ENCODE data around the gene HSP90AB1. TPM values are rescaled to one million over a fixed set of nuclear protein-coding genes. Genes with fewer than 3 reads are reported as not detected.

HSP90AB1 gene
- total RNA-seq = 509 and 527 TPM in 2 replicates
- long read RNA-seq, transcript HSP90AB1-203 (12 exons, 2,572 nt) = major isoform, 4,115 of 4,926 reads
- long read RNA-seq, transcript HSP90AB1-202 (12 exons, 2,674 nt) = minor isoform, 8 of 4,926 reads
- long read RNA-seq, transcript HSP90AB1-201 (12 exons, 2,582 nt) = minor isoform, 30 of 4,926 reads
- long read RNA-seq, partial matches to known transcripts = 724 of 4,926 reads
- long read RNA-seq, other reads (novel, unspliced or antisense) = 45 of 4,926 reads

DNA sequence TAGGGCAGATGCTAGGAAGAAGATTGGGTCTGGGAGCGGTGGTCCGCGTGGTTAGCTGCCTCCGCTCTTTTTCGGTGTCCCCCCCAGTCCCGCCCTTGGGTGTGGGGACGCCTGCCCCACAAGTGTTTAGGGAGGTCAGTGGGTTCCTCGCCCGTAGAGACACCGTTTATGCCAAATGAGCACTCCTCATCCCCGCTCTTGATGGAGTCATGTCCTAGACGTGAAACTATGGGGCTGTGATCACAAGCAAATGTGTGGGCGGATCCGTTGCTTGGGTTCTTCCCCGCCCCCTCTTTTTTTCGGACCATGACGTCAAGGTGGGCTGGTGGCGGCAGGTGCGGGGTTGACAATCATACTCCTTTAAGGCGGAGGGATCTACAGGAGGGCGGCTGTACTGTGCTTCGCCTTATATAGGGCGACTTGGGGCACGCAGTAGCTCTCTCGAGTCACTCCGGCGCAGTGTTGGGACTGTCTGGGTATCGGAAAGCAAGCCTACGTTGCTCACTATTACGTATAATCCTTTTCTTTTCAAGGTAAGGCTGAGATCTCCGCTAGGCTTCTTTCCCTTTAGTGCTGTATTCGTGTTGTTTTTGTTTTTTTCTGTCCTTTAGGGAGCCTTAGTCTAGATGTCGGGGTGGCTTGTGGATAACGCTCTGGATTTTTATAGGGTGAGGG, at the start of gene HSP90AB1:
HSP90AB1 (plus strand) TSS at position 439 of the 675 bp plus-strand sequence. CDS start 1,529 bp downstream, outside the sequence.
- no peaks in the 10 kb centered on the region for H3K9me3 Mint-ChIP-seq (ENCODE audit: unreplicated experiment)
- no peaks in the 10 kb centered on the region for H3K27me3 Mint-ChIP-seq (ENCODE audit: unreplicated experiment)
- peaks cover 32% of the 10 kb centered on the region for H3K36me3 Mint-ChIP-seq (ENCODE audit: unreplicated experiment)
- peak; percentile 96 for DNase-seq (ENCODE audit: extremely low spot score, unreplicated experiment)
- peak within 1 kb of the TSS; percentile 93 for H3K4me3 Mint-ChIP-seq (ENCODE audit: unreplicated experiment)
- H3K27ac Mint-ChIP-seq (ENCODE audit: unreplicated experiment) = peak within 1 kb of the TSS; percentile 96
- TF ChIP-seq, protein P1, sequence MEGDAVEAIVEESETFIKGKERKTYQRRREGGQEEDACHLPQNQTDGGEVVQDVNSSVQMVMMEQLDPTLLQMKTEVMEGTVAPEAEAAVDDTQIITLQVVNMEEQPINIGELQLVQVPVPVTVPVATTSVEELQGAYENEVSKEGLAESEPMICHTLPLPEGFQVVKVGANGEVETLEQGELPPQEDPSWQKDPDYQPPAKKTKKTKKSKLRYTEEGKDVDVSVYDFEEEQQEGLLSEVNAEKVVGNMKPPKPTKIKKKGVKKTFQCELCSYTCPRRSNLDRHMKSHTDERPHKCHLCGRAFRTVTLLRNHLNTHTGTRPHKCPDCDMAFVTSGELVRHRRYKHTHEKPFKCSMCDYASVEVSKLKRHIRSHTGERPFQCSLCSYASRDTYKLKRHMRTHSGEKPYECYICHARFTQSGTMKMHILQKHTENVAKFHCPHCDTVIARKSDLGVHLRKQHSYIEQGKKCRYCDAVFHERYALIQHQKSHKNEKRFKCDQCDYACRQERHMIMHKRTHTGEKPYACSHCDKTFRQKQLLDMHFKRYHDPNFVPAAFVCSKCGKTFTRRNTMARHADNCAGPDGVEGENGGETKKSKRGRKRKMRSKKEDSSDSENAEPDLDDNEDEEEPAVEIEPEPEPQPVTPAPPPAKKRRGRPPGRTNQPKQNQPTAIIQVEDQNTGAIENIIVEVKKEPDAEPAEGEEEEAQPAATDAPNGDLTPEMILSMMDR (IDR thresholded peaks at IDR 0.05) = no peak
- peaks cover 31% of the 10 kb centered on the region for H3K4me1 Mint-ChIP-seq (ENCODE audit: unreplicated experiment)

DNA sequence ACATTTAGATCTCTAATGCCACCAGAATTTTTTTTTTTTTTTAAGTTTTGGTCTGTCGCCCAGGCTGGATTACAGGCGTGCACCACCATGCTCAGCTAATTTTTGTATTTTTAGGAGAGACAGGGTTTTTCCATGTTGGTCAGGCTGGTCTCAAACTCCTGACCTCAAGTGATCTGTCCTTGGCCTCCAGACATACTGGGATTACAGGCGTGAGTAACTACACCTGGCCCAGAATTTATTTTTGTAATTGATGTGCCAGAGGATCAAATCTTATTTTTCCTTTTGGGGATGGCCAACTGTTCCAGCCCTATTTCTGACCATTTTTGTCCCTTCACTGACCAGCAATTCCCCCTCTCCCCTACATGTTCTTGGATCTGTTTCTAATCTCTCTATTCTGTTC, 48.2 kb upstream of the HSP90AB1 start:
- no peak overlapping the region for H3K4me3 Mint-ChIP-seq (ENCODE audit: unreplicated experiment)
- H3K27me3 Mint-ChIP-seq (ENCODE audit: unreplicated experiment) = peaks cover 7% of the 10 kb centered on the region
- H3K9me3 Mint-ChIP-seq (ENCODE audit: unreplicated experiment) = no peaks in the 10 kb centered on the region
- peaks cover 15% of the 10 kb centered on the region for H3K4me1 Mint-ChIP-seq (ENCODE audit: unreplicated experiment)
- DNase-seq (ENCODE audit: extremely low spot score, unreplicated experiment) = no peak
- no peak overlapping the region for H3K27ac Mint-ChIP-seq (ENCODE audit: unreplicated experiment)
- TF ChIP-seq, protein P1 (IDR thresholded peaks at IDR 0.05) = no peak
- H3K36me3 Mint-ChIP-seq (ENCODE audit: unreplicated experiment) = no peaks in the 10 kb centered on the region

DNA sequence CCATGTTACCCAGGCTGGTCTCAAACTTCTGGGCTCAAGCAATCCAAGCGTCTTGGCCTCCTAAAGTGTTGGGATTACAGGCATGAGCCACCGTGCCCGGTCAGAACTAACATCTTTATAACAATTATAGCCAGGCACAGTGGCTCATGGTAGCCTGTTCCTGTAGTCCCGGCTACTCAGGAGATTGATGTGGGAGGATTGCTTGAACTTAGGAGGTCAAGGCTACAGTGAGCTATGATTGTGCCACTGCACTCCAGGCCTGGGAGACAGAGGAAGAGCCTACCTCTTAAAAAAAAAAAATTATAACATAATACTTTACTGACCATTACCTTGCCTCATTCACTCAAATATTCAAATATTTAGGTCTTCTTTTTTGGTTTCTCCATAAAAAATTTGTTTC, 47.0 kb upstream of the HSP90AB1 start:
- Mint-ChIP-seq H3K4me3 (ENCODE audit: unreplicated experiment) (no peak overlapping the region), H3K27ac (ENCODE audit: unreplicated experiment) (no peak overlapping the region), H3K27me3 (ENCODE audit: unreplicated experiment) (peaks cover 2% of the 10 kb centered on the region), H3K4me1 (ENCODE audit: unreplicated experiment) (peaks cover 15% of the 10 kb centered on the region), H3K9me3 (ENCODE audit: unreplicated experiment) (no peaks in the 10 kb centered on the region), H3K36me3 (ENCODE audit: unreplicated experiment) (no peaks in the 10 kb centered on the region)
- TF ChIP-seq, protein P1 (IDR thresholded peaks at IDR 0.05) = no peak
- no peak for DNase-seq (ENCODE audit: extremely low spot score, unreplicated experiment)

DNA sequence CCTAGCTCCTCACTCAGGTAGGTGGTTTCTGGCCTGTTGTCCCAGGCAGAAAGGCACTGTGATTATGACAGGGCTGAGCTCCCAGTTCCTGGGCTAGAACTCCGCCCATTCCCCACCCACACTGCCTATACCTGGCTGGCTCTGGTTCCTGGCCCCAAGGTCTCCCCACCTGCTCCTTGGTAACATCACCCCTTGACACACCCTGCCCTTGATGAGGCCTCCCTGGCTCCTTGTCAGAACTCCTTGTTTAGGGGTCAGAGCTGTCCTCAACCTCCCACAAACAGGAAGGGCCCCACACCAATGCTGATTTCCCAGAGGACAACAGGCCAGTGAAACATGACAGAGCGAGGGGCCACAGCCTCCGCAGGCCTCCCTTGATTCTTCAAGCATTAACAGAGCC, 45.7 kb upstream of the HSP90AB1 start:
- Mint-ChIP-seq H3K36me3 (ENCODE audit: unreplicated experiment) (no peaks in the 10 kb centered on the region), H3K27ac (ENCODE audit: unreplicated experiment) (no peak overlapping the region), H3K4me1 (ENCODE audit: unreplicated experiment) (peaks cover 15% of the 10 kb centered on the region), H3K9me3 (ENCODE audit: unreplicated experiment) (no peaks in the 10 kb centered on the region), H3K27me3 (ENCODE audit: unreplicated experiment) (no peaks in the 10 kb centered on the region), H3K4me3 (ENCODE audit: unreplicated experiment) (no peak overlapping the region)
- TF ChIP-seq, protein P1 (IDR thresholded peaks at IDR 0.05) = no peak
- DNase-seq (ENCODE audit: extremely low spot score, unreplicated experiment) = no peak

GRCh38 chr6:44201638-44202303, 45.1 kb upstream of the HSP90AB1 start:
- Mint-ChIP-seq H3K27ac (ENCODE audit: unreplicated experiment) (no peak overlapping the region), H3K27me3 (ENCODE audit: unreplicated experiment) (no peaks in the 10 kb centered on the region), H3K36me3 (ENCODE audit: unreplicated experiment) (no peaks in the 10 kb centered on the region), H3K4me3 (ENCODE audit: unreplicated experiment) (no peak overlapping the region), H3K4me1 (ENCODE audit: unreplicated experiment) (peaks cover 15% of the 10 kb centered on the region), H3K9me3 (ENCODE audit: unreplicated experiment) (no peaks in the 10 kb centered on the region)
- TF ChIP-seq, protein P1 (IDR thresholded peaks at IDR 0.05) = no peak
- no peak for DNase-seq (ENCODE audit: extremely low spot score, unreplicated experiment)

Measured in osteocyte (in vitro differentiated cells).